MM.1S (cell line): ENCODE measurements around the gene SMIM14.

Experiments
- DNase-seq: peaks from one replicate; pipeline ENCODE4 v3.0.0-alpha.2; 2015
- H2AFZ ChIP-seq: fragments of 300-600 bp; sonication (generic); 2 replicates; pipeline ENCODE4 v1.6.0; 2016; ENCODE audit warnings: antibody characterized with exemption, low read length
- H3F3A ChIP-seq: fragments of 300-600 bp; sonication (generic); 2 replicates; pipeline ENCODE4 v1.6.1; 2016; ENCODE audit warnings: mild to moderate bottlenecking, antibody characterized with exemption, low read length, moderate library complexity, mixed read lengths; ENCODE audit not compliant: insufficient read depth
- H3K27ac ChIP-seq: fragments of 300-600 bp; sonication (generic); 2 replicates; pipeline ENCODE4 v1.5.1; 2016; ENCODE audit warnings: mild to moderate bottlenecking, low read length
- H3K27me3 ChIP-seq: fragments of 300-600 bp; sonication (generic); replicated peaks from 2 replicates; pipeline ENCODE4 v1.6.0; 2016; ENCODE audit warnings: low read length; ENCODE audit not compliant: insufficient read depth
- H3K36me3 ChIP-seq: fragments of 300-600 bp; sonication (generic); replicated peaks from 2 replicates; pipeline ENCODE4 v1.6.1; 2016; ENCODE audit warnings: mild to moderate bottlenecking, low read length, mixed read lengths; ENCODE audit not compliant: insufficient read depth
- H3K4me1 ChIP-seq: fragments of 300-600 bp; sonication (generic); 2 replicates; pipeline ENCODE4 v1.6.1; 2016; ENCODE audit warnings: low read length, mixed read lengths
- H3K4me2 ChIP-seq: fragments of 300-600 bp; sonication (generic); 2 replicates; pipeline ENCODE4 v1.6.0; 2016; ENCODE audit warnings: low read depth, low read length
- H3K4me3 ChIP-seq: fragments of 300-600 bp; sonication (generic); 2 replicates; pipeline ENCODE4 v1.5.1; 2016; ENCODE audit warnings: low read length, mixed read lengths
- H3K79me2 ChIP-seq: fragments of 300-600 bp; sonication (generic); 2 replicates; pipeline ENCODE4 v1.6.1; 2016; ENCODE audit warnings: mixed run types, low read length, mixed read lengths
- H3K9ac ChIP-seq: fragments of 300-600 bp; sonication (generic); 2 replicates; pipeline ENCODE4 v1.6.1; 2016; ENCODE audit warnings: low read length, mixed read lengths
- H3K9me2 ChIP-seq: fragments of 300-600 bp; sonication (generic); replicated peaks from 2 replicates; pipeline ENCODE4 v1.6.1; 2016; ENCODE audit warnings: mild to moderate bottlenecking, low read length, mixed read lengths; ENCODE audit not compliant: insufficient read depth
- H3K9me3 ChIP-seq: fragments of 300-600 bp; sonication (generic); replicated peaks from 2 replicates; pipeline ENCODE4 v1.6.1; 2016; ENCODE audit warnings: mild to moderate bottlenecking, low read length, mixed read lengths; ENCODE audit not compliant: insufficient read depth
- H4K20me1 ChIP-seq: fragments of 300-600 bp; sonication (generic); 2 replicates; pipeline ENCODE4 v1.6.1; 2016; ENCODE audit warnings: mild to moderate bottlenecking, low read length, moderate library complexity, mixed read lengths; ENCODE audit not compliant: insufficient read depth
- EZH2 ChIP-seq: fragments of 300-600 bp; sonication (generic); optimal IDR thresholded peaks from 2 replicates; pipeline ENCODE3; 2017; ENCODE audit warnings: low read depth, mild to moderate bottlenecking, antibody characterized with exemption, low read length, mixed read lengths
- EZH2phosphoT487 ChIP-seq: fragments of 300-600 bp; sonication (generic); IDR thresholded peaks from 2 replicates; pipeline ENCODE4 v1.6.1; 2018; ENCODE audit warnings: antibody characterized with exemption, low read length
- TF ChIP-seq, protein P1 (sequence below): fragments of 300-600 bp; sonication (generic); IDR thresholded peaks from 2 replicates; pipeline ENCODE4 v1.5.1; 2016; ENCODE audit warnings: antibody characterized with exemption, low read length, mixed read lengths

SMIM14 gene

GRCh38 chr4:39497909-39498726 lies 140.5 kb downstream of the SMIM14 start:
- no peak for TF ChIP-seq EZH2phosphoT487
- TF ChIP-seq EZH2: no peak
- TF ChIP-seq, protein P1, sequence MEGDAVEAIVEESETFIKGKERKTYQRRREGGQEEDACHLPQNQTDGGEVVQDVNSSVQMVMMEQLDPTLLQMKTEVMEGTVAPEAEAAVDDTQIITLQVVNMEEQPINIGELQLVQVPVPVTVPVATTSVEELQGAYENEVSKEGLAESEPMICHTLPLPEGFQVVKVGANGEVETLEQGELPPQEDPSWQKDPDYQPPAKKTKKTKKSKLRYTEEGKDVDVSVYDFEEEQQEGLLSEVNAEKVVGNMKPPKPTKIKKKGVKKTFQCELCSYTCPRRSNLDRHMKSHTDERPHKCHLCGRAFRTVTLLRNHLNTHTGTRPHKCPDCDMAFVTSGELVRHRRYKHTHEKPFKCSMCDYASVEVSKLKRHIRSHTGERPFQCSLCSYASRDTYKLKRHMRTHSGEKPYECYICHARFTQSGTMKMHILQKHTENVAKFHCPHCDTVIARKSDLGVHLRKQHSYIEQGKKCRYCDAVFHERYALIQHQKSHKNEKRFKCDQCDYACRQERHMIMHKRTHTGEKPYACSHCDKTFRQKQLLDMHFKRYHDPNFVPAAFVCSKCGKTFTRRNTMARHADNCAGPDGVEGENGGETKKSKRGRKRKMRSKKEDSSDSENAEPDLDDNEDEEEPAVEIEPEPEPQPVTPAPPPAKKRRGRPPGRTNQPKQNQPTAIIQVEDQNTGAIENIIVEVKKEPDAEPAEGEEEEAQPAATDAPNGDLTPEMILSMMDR: no peak

More at GRCh38 chr4:39497909-39498726, 140.5 kb downstream of the SMIM14 start:
- no peak overlapping the region for H2AFZ ChIP-seq
- no peak overlapping the region for H3K9ac ChIP-seq
- no peak overlapping the region for H3K27ac ChIP-seq
- no peak overlapping the region for H3K4me3 ChIP-seq
- H3K27me3 ChIP-seq: no peaks in the 10 kb centered on the region
- H3K4me1 ChIP-seq: no peaks in the 10 kb centered on the region
- DNase-seq: no peak
- H3F3A ChIP-seq: no peaks in the 10 kb centered on the region
- H3K9me2 ChIP-seq: no peaks in the 10 kb centered on the region
- H3K4me2 ChIP-seq: no peak overlapping the region
- H3K9me3 ChIP-seq: no peaks in the 10 kb centered on the region
- H3K79me2 ChIP-seq: no peaks in the 10 kb centered on the region
- H4K20me1 ChIP-seq: no peaks in the 10 kb centered on the region
- no peaks in the 10 kb centered on the region for H3K36me3 ChIP-seq
